Measurements from ENCODE around the gene TAF3.
"Not testable (repeated sequence)": the region's sequence is repeated elsewhere in the genome, so short reads cannot be mapped to it uniquely, and the experiment has no call there.

Gene TAF3

DNA sequence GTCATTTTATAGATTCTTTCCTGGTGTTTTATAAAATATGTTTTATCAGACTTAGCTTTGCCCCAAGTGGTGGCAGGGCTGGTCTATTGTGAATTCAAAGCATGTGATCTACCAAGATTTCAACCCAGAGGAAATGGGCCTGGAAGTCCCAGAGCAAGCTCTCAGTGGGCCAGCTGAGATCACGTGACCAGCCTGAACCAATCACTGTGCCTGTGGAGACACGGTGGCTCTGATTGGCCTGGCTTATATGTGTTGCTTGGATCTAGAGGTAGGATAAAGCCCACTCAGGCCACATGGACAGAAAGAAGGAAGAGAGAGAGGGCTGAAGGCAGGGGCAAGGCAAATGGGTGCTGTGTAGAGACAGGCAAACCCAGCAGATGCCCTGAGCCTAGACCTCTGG lies 170.7 kb downstream of the TAF3 start:
- no peaks in the 10 kb centered on the region for H3K9me3 Mint-ChIP-seq
- ATAC-seq (replicated peaks) (no peak), DNase-seq (no peak)
- H3K27me3 Mint-ChIP-seq, result no peaks in the 10 kb centered on the region
- H3K4me1 Mint-ChIP-seq (ENCODE audit: low read depth in 2 of 2), result peaks cover 3 to 10% of the 10 kb centered on the region in 2 donors
- H3K4me3 Mint-ChIP-seq, result no peak overlapping the region
- H3K27ac Mint-ChIP-seq, result no peak overlapping the region
- peaks cover 14% of the 10 kb centered on the region for H3K36me3 Mint-ChIP-seq (ENCODE audit: insufficient read depth)

DNA sequence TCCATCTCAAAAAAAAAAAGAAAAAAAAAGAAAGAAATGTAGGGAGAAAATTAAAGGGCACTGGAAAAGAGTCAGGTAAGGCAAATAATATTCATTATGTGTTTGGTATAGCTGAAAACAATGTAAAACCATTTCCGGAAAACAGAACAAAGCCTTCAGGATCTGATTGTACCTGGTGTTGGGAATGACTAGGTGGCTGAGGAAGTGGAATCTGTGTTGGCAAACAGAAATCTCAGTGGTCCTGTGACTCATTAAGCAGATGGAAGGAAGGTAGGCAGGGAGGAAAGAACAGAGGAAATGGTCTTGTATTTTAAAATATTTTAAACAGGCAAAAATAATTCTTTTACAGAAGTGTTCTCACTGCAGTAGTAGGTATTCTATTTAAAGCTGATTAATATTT lies 180.5 kb downstream of the TAF3 start:
- Mint-ChIP-seq H3K4me3 (no peak overlapping the region), H3K9me3 (peaks cover 0 to 2% of the 10 kb centered on the region in 2 donors), H3K36me3 (ENCODE audit: insufficient read depth) (no peaks in the 10 kb centered on the region), H3K27ac (no peak overlapping the region), H3K27me3 (no peaks in the 10 kb centered on the region), H3K4me1 (ENCODE audit: low read depth in 2 of 2) (peaks cover 0 to 3% of the 10 kb centered on the region in 2 donors)
- DNase-seq (no peak), ATAC-seq (replicated peaks) (no peak)

DNA sequence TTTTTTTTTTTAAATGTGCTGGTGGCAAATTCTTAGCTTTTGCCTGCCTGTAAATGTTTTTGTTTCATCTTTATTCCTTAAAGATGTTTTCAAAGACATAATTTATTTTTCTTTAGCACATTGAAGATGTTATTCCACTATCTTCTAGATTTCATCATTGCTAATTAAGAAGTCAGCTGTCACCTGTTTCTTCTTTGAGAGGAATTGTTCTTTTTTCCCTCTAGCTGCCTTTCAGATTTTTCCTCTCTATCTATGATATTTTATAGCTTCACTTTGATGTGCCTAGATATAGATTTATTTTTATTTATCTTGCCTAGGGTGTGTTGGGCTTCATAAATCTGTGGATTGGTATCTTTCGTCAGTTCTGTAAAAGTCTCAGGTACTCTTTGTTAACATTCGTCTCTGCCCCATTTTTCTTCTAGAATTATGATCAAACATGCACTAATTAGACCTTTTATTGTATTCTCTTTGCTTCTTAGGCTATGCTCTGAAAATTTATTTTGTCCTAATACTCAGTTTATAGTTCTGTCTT lies 186.2 kb downstream of the TAF3 start:
- Mint-ChIP-seq H3K27me3 (no peaks in the 10 kb centered on the region), H3K9me3 (peaks cover 0 to 2% of the 10 kb centered on the region in 2 donors), H3K36me3 (ENCODE audit: insufficient read depth) (peaks cover 12% of the 10 kb centered on the region), H3K27ac (no peak overlapping the region), H3K4me3 (no peak overlapping the region), H3K4me1 (ENCODE audit: low read depth in 2 of 2) (peaks cover 0 to 4% of the 10 kb centered on the region in 2 donors)
- ATAC-seq (replicated peaks) (no peak), DNase-seq (no peak)

DNA sequence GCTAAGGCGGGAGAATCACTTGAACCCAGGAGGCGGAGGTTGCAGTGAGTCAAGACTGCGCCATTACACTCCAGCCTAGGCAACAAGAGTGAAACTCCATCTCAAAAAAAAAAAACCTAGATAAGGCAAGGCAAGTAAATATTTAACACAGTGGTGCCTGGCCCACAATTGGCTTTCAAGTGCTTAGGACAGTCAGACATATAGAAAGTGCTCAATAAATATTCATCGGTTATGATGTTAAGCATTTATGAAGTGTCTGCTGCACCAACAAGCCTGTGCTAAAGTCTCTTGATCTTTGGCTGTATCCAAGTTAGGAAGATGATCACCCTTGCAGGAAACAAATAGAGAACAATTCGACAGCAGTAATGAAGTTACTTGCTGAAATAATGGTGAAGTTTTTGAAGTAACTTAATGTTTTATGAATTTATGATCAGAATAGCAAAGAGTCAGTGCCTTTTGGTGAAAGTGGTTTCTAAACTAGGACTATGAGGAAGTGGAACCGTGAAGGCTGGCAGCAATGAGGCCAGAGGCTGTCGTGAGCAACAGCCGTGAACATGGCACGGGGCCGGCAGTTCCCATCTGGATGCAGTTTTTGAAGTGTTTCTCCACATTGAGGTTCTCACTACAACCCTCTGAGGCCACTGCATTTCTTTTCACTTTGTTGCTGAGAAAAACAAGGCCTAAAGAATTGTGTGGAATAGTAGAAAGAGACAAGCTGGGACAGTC lies 188.1 kb downstream of the TAF3 start:
- no peak overlapping the region for H3K27ac Mint-ChIP-seq
- peaks cover 23% of the 10 kb centered on the region for H3K36me3 Mint-ChIP-seq (ENCODE audit: insufficient read depth)
- no peak for ATAC-seq (replicated peaks)

GRCh38 chr10:8009031-8009430 lies 190.7 kb downstream of the TAF3 start:
- Mint-ChIP-seq H3K27me3 (no peaks in the 10 kb centered on the region), H3K9me3 (no peaks in the 10 kb centered on the region), H3K4me1 (ENCODE audit: low read depth in 2 of 2) (peaks cover 0 to 4% of the 10 kb centered on the region in 2 donors), H3K4me3 (no peak overlapping the region), H3K27ac (no peak overlapping the region), H3K36me3 (ENCODE audit: insufficient read depth) (peaks cover 29% of the 10 kb centered on the region)
- DNase-seq, result no peak
- ATAC-seq (replicated peaks), result no peak

More for the DNA sequence above, 188.1 kb downstream of the TAF3 start:
- H3K27me3 Mint-ChIP-seq, result no peaks in the 10 kb centered on the region
- H3K4me3 Mint-ChIP-seq, result no peak overlapping the region
- H3K9me3 Mint-ChIP-seq, result peaks cover 0 to 2% of the 10 kb centered on the region in 2 donors
- no peak for DNase-seq
- H3K4me1 Mint-ChIP-seq (ENCODE audit: low read depth in 2 of 2), result peaks cover 0 to 4% of the 10 kb centered on the region in 2 donors

- H3K27ac Mint-ChIP-seq, result no peak overlapping the region
- peaks cover 30% of the 10 kb centered on the region for H3K36me3 Mint-ChIP-seq (ENCODE audit: insufficient read depth)
- no peaks in the 10 kb centered on the region for H3K27me3 Mint-ChIP-seq
- no peaks in the 10 kb centered on the region for H3K4me1 Mint-ChIP-seq (ENCODE audit: low read depth in 2 of 2)
- no peak for ATAC-seq (replicated peaks)
- DNase-seq, result no peak
- no peaks in the 10 kb centered on the region for H3K9me3 Mint-ChIP-seq
- no peak overlapping the region for H3K4me3 Mint-ChIP-seq
Measured at GRCh38 chr10:8013006-8013405, 194.7 kb downstream of the TAF3 start.

DNA sequence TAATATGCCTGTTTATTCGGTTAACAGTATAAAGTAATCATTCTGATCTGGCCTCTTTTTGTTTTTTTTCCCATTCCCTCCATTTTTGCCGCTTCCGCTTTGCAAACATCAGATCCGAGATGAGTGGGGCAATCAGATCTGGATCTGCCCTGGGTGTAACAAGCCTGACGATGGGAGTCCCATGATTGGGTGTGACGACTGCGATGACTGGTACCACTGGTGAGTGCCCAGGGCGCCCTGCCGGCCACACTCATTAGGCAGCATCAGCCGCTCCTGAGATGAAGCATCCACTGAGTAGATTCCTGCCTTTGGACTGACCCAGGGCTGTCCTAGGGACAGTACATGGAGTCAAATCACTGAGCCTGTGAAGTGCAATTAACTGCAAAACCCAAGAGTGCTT lies 195.3 kb downstream of the TAF3 start:
- Mint-ChIP-seq H3K27ac (no peak overlapping the region), H3K9me3 (no peaks in the 10 kb centered on the region), H3K36me3 (ENCODE audit: insufficient read depth) (peaks cover 30% of the 10 kb centered on the region), H3K27me3 (no peaks in the 10 kb centered on the region), H3K4me1 (ENCODE audit: low read depth in 2 of 2) (no peaks in the 10 kb centered on the region), H3K4me3 (no peak overlapping the region)
- DNase-seq (no peak), ATAC-seq (replicated peaks) (no peak)

DNA sequence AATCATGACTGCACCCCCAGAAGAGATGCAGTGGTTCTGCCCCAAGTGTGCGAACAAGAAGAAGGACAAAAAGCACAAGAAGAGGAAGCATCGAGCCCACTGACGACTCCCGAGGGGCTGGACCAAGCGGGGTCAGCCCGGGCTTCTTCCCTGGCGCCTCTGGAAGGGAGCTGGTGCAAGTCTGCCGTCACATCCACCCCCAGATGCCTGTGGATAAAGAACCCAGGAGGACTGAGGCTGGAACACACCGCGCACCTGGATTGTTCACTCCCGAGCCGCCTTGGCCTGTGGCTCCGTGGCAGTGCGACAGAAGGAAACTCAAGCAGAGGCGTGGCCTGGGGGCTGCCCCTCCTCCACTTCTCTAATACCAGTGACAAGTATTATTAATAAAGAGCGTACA lies 196.3 kb downstream of the TAF3 start:
- Mint-ChIP-seq H3K27me3 (no peaks in the 10 kb centered on the region), H3K36me3 (ENCODE audit: insufficient read depth) (peaks cover 24% of the 10 kb centered on the region), H3K9me3 (no peaks in the 10 kb centered on the region), H3K4me1 (ENCODE audit: low read depth in 2 of 2) (no peaks in the 10 kb centered on the region), H3K27ac (no peak overlapping the region), H3K4me3 (no peak overlapping the region)
- ATAC-seq (replicated peaks) (no peak), DNase-seq (no peak)

DNA sequence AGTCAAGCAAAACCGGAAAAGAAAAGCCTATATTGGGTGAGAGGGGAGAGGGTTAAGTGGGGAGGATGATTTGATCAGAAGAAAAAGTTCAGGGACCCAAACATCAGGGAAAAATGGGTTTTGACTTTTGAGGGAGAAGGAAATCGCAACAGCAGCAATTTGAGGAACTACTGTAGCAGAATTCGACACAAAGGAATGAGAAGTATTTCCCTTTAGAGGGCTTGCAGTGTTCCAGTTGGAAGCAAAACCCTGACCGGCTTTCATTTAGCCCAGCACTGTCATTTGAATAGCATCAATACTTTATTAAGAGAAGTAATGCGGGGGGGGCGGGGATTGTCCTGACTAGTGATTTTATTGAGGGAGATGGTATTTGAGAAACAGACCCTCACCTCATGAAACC lies 199.0 kb downstream of the TAF3 start:
- ATAC-seq (replicated peaks) (no peak), DNase-seq (no peak)
- Mint-ChIP-seq H3K9me3 (no peaks in the 10 kb centered on the region), H3K4me1 (ENCODE audit: low read depth in 2 of 2) (no peaks in the 10 kb centered on the region), H3K36me3 (ENCODE audit: insufficient read depth) (peaks cover 14% of the 10 kb centered on the region), H3K27me3 (peaks cover 0 to 4% of the 10 kb centered on the region in 2 donors), H3K4me3 (no peak overlapping the region), H3K27ac (no peak overlapping the region)

DNA sequence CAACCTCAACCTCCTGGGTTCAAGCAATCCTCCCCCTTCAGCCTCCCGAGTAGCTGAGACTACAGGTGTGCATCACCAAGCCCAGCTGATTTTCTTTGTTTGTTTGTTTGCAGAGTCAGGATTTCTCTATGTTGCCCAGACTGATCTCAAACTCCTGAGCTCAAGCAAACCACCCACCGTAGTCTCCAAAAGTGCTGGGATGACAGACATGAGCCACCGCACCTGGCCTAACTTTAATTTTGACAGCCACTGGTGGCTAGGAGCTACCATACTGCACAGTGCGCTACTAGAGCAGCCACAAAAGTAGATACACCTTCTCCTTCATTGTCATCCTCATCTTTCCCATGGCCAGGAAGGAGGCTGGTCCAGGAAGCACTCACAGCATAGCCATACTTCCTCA lies 205.0 kb downstream of the TAF3 start:
- Mint-ChIP-seq H3K4me1 (ENCODE audit: low read depth in 2 of 2) (peaks cover 0 to 5% of the 10 kb centered on the region in 2 donors), H3K36me3 (ENCODE audit: insufficient read depth) (no peaks in the 10 kb centered on the region), H3K27me3 (peaks cover 14 to 47% of the 10 kb centered on the region in 2 donors), H3K9me3 (no peaks in the 10 kb centered on the region), H3K27ac (no peak overlapping the region), H3K4me3 (no peak overlapping the region)
- no peak for DNase-seq
- ATAC-seq (replicated peaks), result no peak

GRCh38 chr10:8023851-8024250 lies 205.5 kb downstream of the TAF3 start:
- ATAC-seq (replicated peaks) (no peak), DNase-seq (no peak)
- no peaks in the 10 kb centered on the region for H3K9me3 Mint-ChIP-seq
- H3K4me1 Mint-ChIP-seq (ENCODE audit: low read depth in 2 of 2), result peaks cover 0 to 5% of the 10 kb centered on the region in 2 donors
- no peak overlapping the region for H3K27ac Mint-ChIP-seq
- no peaks in the 10 kb centered on the region for H3K36me3 Mint-ChIP-seq (ENCODE audit: insufficient read depth)
- peaks cover 14 to 47% of the 10 kb centered on the region in 2 donors for H3K27me3 Mint-ChIP-seq
- no peak overlapping the region for H3K4me3 Mint-ChIP-seq

- peaks cover 18 to 59% of the 10 kb centered on the region in 2 donors for H3K27me3 Mint-ChIP-seq
- H3K27ac Mint-ChIP-seq, result peak overlapping the region; percentile 11 to 42
- no peaks in the 10 kb centered on the region for H3K9me3 Mint-ChIP-seq
- H3K4me1 Mint-ChIP-seq (ENCODE audit: low read depth in 2 of 2), result peaks cover 0 to 5% of the 10 kb centered on the region in 2 donors
- peaks cover 3% of the 10 kb centered on the region for H3K36me3 Mint-ChIP-seq (ENCODE audit: insufficient read depth)
- peak overlapping the region; percentile 63 to 78 for H3K4me3 Mint-ChIP-seq
- no peak for ATAC-seq (replicated peaks)
- DNase-seq, result no peak
Measured at GRCh38 chr10:8026349-8027259, 208.3 kb downstream of the TAF3 start.

DNA sequence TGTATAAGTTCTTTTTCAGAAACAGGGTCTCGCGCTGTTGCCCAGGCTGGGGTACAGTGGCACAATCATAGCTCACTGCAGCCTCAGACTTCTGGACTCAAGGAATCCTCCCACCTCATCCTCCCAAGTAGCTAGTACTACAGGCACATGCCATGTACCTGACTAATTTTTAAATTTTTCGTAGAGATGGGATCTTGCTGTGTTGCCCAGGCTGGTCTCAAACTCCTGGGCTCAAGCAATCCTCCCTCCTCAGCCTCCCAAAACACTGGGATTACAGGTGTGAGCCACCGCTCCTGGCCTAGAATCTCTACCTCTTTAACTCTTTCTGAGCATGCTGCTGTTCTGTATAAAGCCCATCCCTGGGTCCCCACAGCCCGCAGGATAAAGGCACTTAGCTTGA lies 212.9 kb downstream of the TAF3 start:
- H3K27ac Mint-ChIP-seq; H3K4me3 Mint-ChIP-seq; ATAC-seq (replicated peaks); H3K9me3 Mint-ChIP-seq; DNase-seq: not testable (repeated sequence)
- H3K27me3 Mint-ChIP-seq, result peaks cover 41 to 67% of the 10 kb centered on the region in 2 donors
- H3K36me3 Mint-ChIP-seq (ENCODE audit: insufficient read depth), result peaks cover 19% of the 10 kb centered on the region
- H3K4me1 Mint-ChIP-seq (ENCODE audit: low read depth in 2 of 2), result peaks cover 4 to 12% of the 10 kb centered on the region in 2 donors

Measured in effector memory CD8-positive, alpha-beta T cell (primary cell).